ENCODE data around the gene CARHSP1. TPM values are rescaled to one million over a fixed set of nuclear protein-coding genes. Genes with fewer than 3 reads are reported as not detected.

The CARHSP1 gene
- total RNA-seq, 4 donors from 2014 or later: 20.0 to 79.2 (median 67.4) TPM

DNA sequence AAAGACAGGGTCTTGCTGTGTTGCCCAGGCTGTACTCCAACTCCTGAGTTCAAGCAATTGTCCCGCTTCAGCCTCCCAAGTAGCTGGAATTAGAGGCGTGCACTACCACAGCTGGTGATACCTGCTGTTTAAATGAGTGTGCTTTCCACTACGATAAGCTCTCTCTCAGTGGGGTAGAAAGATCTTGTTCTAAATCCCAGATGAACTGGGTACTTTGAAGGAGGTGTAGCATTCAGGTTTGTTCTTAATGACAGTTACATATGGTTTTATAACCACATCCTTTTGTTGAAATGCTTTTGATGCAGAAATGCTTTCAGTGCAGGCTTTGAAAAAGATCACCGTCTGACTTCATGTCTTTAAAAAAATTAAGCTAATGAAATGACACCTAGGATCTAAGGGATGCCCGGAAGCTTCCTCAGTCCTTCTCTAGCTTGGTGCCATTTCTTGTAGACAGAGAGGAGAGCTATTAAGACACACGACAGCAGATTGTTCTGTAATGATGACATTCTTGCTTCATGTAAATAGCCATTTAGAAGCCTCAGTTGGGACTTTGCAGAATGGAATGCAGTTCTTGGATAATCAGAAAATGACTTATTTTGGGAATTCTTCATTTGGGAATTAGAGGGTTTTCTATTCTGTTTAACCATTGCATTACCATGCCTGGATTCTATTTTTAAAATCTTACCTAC, 51.7 kb downstream of the CARHSP1 start:
- Histone ChIP-seq H3K9me3 (no peaks in the 10 kb centered on the region), H3K4me3 (no peak overlapping the region), H3K27me3 (no peaks in the 10 kb centered on the region), H3K4me1 (no peaks in the 10 kb centered on the region), H3K27ac (no peak overlapping the region), H3K36me3 (no peaks in the 10 kb centered on the region)
- TF ChIP-seq POLR2A (IDR thresholded peaks at IDR 0.05) (no peak), CTCF (IDR thresholded peaks at IDR 0.05) (no peak)
- intact Hi-C loops (cut with DNase I; ENCODE audit: low total_unique reads): no loop called here
- no peak for DNase-seq

DNA sequence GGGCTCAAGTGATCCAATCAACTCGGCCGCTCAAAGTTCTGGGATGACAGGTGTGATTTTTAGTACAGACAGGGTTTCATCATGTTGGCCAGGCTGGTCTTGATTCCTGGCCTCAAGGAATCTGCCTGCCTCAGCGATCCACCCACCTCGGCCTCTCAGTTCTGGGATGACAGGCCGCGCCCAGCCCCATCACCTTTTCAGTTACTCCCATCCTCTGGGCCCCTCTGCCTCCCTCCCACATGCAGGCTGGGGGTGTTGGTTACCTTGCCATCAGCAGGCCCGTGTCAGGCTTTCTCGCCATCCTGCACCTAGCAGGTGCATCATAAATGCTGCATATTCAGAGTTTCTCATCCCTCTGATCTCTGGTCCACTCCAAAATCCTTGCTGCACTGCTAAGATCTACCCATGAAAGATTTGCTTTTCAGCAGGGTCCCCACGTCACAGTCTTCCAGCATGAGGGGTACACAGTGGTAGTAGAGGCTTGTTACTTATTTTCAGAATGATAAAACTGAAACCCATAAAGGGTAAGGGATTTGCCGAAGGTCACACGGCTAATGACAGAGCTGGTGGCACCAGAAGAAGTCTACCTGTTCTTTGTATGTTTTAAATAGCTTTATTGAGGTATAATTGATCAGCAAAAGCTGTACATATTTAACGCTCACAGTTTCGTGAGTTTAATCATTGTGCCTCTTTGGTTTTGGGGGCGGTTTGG, 54.6 kb downstream of the CARHSP1 start:
- no peak for DNase-seq
- Histone ChIP-seq H3K4me3 (no peak overlapping the region), H3K36me3 (no peaks in the 10 kb centered on the region), H3K27ac (no peak overlapping the region), H3K9me3 (no peaks in the 10 kb centered on the region), H3K4me1 (no peaks in the 10 kb centered on the region), H3K27me3 (no peaks in the 10 kb centered on the region)
- TF ChIP-seq CTCF (IDR thresholded peaks at IDR 0.05): no peak
- TF ChIP-seq POLR2A (IDR thresholded peaks at IDR 0.05): no peak
- intact Hi-C loops (cut with DNase I; ENCODE audit: low total_unique reads): no loop called here

- Histone ChIP-seq H3K9me3 (no peaks in the 10 kb centered on the region), H3K36me3 (no peaks in the 10 kb centered on the region), H3K27ac (no peak overlapping the region), H3K4me1 (no peaks in the 10 kb centered on the region), H3K4me3 (no peak overlapping the region), H3K27me3 (no peaks in the 10 kb centered on the region)
- TF ChIP-seq CTCF (IDR thresholded peaks at IDR 0.05) (no peak), POLR2A (IDR thresholded peaks at IDR 0.05) (no peak)
- DNase-seq: no peak
- intact Hi-C loops (cut with DNase I; ENCODE audit: low total_unique reads): no loop called here
Measured at GRCh38 chr16:8812162-8812843, 56.5 kb downstream of the CARHSP1 start.

GRCh38 chr16:8808613-8809353, 60.0 kb downstream of the CARHSP1 start:
- Histone ChIP-seq H3K36me3 (no peaks in the 10 kb centered on the region), H3K9me3 (no peaks in the 10 kb centered on the region), H3K4me3 (no peak overlapping the region), H3K27me3 (no peaks in the 10 kb centered on the region), H3K4me1 (no peaks in the 10 kb centered on the region), H3K27ac (no peak overlapping the region)
- DNase-seq: no peak
- intact Hi-C loops (cut with DNase I; ENCODE audit: low total_unique reads): no loop called here
- TF ChIP-seq CTCF (IDR thresholded peaks at IDR 0.05) (no peak), POLR2A (IDR thresholded peaks at IDR 0.05) (no peak)

Data from uterus (tissue), 4 donors.